Nephron (organoid): ENCODE data around the gene UQCR10.

Experiments used
- H3K27ac Mint-ChIP-seq, 3 experiments: 2 replicates each; pipeline ENCODE4 v1.8.0; 2020; ENCODE audit warnings: mixed read lengths in 3 of 3, mild to moderate bottlenecking in 2 of 3, moderate library complexity in 1 of 3
- H3K27me3 Mint-ChIP-seq: 2 replicates; pipeline ENCODE4 v1.8.0; 2021; ENCODE audit warnings: low read depth, mild to moderate bottlenecking, moderate library complexity, mixed read lengths
- H3K36me3 Mint-ChIP-seq: 2 replicates; pipeline ENCODE4 v1.8.0; 2020; ENCODE audit warnings: low read depth, mixed read lengths
- H3K4me1 Mint-ChIP-seq: 2 replicates; pipeline ENCODE4 v1.8.0; 2020; ENCODE audit warnings: mixed read lengths
- H3K4me3 Mint-ChIP-seq, 3 experiments: 2 replicates each; pipeline ENCODE4 v1.8.0; 2020; ENCODE audit warnings: mild to moderate bottlenecking in 3 of 3, mixed read lengths in 3 of 3, moderate library complexity in 2 of 3
- H3K9me3 Mint-ChIP-seq: 2 replicates; pipeline ENCODE4 v1.8.0; 2020; ENCODE audit warnings: mixed read lengths
- TF ChIP-seq, protein P1 (sequence below), 3 experiments: fragments of 200-600 bp; sonication (generic); IDR thresholded peaks; one replicate each; pipeline ENCODE4 v1.5.0; 2021; ENCODE audit warnings: antibody characterized with exemption in 3 of 3; ENCODE audit not compliant: unreplicated experiment in 3 of 3

Gene UQCR10

DNA sequence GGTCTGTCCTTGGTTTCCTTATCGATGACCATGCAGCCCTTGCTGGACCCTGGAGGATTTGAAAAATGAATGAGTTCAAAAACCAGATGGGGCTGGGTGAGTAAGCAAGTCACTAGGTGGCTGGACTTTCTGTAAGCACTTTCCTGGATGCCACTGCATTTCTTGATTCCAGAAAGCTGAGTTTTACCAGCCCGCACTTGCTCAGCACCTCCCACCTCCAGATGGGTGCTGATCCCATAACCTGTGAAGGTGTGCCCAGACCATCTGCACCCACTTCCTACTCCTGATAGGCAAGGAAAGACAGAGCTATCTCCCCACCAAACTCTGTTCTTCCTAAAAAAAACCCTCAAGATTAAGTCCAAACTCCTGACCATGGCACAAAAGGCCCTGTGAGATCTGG is 49.8 kb downstream of the UQCR10 start:
- no peak overlapping the region for H3K4me3 Mint-ChIP-seq
- TF ChIP-seq, protein P1, sequence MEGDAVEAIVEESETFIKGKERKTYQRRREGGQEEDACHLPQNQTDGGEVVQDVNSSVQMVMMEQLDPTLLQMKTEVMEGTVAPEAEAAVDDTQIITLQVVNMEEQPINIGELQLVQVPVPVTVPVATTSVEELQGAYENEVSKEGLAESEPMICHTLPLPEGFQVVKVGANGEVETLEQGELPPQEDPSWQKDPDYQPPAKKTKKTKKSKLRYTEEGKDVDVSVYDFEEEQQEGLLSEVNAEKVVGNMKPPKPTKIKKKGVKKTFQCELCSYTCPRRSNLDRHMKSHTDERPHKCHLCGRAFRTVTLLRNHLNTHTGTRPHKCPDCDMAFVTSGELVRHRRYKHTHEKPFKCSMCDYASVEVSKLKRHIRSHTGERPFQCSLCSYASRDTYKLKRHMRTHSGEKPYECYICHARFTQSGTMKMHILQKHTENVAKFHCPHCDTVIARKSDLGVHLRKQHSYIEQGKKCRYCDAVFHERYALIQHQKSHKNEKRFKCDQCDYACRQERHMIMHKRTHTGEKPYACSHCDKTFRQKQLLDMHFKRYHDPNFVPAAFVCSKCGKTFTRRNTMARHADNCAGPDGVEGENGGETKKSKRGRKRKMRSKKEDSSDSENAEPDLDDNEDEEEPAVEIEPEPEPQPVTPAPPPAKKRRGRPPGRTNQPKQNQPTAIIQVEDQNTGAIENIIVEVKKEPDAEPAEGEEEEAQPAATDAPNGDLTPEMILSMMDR (IDR thresholded peaks at IDR 0.05; ENCODE audit: unreplicated experiment in 3 of 3), result no peak
- no peaks in the 10 kb centered on the region for H3K27me3 Mint-ChIP-seq
- H3K36me3 Mint-ChIP-seq, result peaks cover 76% of the 10 kb centered on the region
- no peaks in the 10 kb centered on the region for H3K9me3 Mint-ChIP-seq
- no peak overlapping the region for H3K27ac Mint-ChIP-seq
- H3K4me1 Mint-ChIP-seq, result no peaks in the 10 kb centered on the region

DNA sequence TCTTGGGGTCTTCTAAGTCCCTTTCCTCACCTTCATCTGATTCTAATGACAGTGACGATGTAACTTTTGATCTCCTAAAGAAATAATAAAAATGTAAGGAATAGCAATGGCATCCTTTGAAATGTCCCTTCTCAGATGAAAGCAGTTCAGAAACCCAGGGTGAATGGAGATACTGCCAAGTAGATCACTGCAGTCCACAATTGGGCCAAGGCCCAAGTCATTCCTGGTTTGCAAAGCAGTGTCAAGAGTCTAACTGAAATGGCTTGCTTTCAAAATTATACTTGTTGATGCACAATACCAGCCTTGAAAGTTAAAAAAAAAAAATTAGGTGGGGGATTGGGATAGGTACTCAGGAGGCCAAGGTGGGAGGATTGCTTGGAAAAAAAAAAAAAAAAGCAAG is 50.6 kb downstream of the UQCR10 start:
- no peak overlapping the region for H3K4me3 Mint-ChIP-seq
- no peaks in the 10 kb centered on the region for H3K27me3 Mint-ChIP-seq
- no peaks in the 10 kb centered on the region for H3K9me3 Mint-ChIP-seq
- TF ChIP-seq, protein P1 (IDR thresholded peaks at IDR 0.05; ENCODE audit: unreplicated experiment in 3 of 3), result no peak
- no peak overlapping the region for H3K27ac Mint-ChIP-seq
- H3K36me3 Mint-ChIP-seq, result peaks cover 74% of the 10 kb centered on the region
- no peaks in the 10 kb centered on the region for H3K4me1 Mint-ChIP-seq

DNA sequence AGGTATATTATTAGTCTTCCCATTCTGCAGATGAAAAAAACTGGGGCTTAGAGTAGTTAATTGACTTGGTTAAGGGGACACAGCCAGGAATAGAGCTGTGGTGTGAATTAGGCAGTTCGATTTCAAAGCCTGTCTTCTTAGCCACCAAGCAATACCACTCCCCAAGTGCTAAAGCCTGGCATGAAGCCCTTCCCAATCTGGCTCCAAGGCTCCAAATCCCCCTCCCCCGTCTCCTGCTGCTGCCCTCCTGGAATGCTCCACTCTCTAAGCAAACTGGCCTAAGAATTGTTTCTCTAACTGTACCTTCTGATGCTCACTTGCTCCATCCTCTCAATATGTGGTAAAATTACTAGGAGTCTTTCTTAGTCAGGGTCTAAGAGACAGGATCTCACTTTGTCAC is 52.3 kb downstream of the UQCR10 start:
- H3K27me3 Mint-ChIP-seq, result no peaks in the 10 kb centered on the region
- H3K36me3 Mint-ChIP-seq, result peaks cover 71% of the 10 kb centered on the region
- H3K4me1 Mint-ChIP-seq, result no peaks in the 10 kb centered on the region

More for the DNA sequence above, 52.3 kb downstream of the UQCR10 start:
- Mint-ChIP-seq H3K4me3 (no peak overlapping the region), H3K9me3 (no peaks in the 10 kb centered on the region), H3K27ac (no peak overlapping the region)
- TF ChIP-seq, protein P1 (IDR thresholded peaks at IDR 0.05; ENCODE audit: unreplicated experiment in 3 of 3), result no peak
